ENCODE data around the gene RBM8A.
A peak's percentile ranks its signal among the peaks of the same experiment; 100 is the strongest.

RBM8A gene

DNA sequence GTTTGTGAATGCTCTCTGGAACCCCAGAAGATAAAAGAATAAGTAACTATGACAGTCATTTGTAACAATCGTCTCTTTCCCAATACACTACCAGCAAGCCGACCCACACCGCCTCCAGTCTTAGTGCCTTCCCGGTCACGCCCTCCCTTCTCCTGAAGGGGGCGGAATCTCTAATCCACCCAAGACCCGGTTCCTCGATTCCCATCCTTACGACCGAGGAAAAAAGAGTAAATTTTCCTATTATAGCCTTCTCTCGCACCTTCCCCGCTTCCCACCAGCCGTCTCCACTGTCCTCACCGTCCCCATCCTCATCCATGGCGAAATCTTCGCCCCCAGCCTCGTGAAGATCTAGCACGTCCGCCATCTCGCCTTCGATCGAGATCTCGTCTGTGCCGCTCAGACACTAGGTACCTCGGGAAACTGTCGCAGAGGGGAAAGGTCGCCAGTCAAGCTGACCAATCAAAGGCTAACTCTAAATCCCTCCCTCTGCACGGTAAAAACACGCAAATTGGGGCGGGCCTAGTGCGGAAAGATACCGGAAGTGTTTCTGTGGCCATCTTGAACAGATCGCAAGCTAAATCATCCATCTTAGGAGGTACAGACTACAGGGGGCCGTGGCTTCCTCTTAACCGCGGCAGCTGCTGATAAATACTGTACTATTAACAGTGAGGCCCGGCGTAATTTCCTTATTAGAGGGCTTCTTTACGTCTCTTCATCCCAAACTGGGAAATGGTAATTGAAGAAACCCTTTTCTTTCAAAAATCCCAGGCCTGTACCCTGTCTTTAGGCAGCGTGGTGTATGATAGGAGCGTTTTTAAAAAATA lies at the start of gene RBM8A:
Gene RBM8A (minus strand): TSS at position 422 of the 824 bp plus-strand sequence. CDS start 58 bp downstream, at position 364.
- peak; percentile 100 for DNase-seq

DNA sequence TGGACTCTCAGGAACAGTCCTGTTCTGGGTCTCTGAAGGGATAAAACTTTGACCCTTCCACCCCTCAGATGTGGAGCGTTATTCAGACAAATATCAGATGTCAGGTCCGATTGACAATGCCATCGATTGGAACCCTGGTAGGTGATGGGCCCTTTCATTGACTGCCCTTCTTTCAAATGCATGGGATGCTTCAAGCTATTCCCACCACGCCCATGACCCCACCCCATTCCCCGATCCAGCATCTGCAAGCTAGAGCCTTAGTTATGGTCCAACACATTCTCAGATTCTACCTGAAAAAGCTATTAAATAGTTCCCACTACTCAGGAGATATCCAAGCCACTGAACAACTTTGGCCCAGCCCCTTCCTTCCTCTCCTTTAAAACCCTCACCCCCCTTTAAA lies 49.7 kb upstream of the RBM8A start:
- no peak for DNase-seq

DNA sequence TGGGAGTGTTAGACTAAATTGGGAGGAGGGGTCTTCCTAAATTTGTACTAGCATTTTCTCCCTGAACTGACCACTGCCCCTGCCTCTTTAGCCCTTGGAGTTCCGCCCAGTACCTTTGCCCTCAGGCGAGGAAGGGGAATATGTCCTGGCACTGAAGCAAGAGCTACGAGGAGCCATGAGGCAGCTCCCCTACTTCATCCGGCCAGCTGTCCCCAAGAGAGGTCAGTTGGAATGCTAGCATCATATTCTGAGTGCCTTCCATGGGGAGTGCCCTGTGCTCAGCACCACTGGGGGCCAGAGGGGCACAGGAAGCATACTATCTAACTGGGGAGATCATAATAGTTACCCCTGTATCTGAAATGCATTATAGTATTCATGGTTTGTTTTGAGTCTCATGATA lies 47.9 kb upstream of the RBM8A start:
- no peak for DNase-seq

- DNase-seq: no peak
Measured at GRCh38 chr1:145974721-145975120, 47.4 kb upstream of the RBM8A start.

GRCh38 chr1:145972580-145972979 lies 45.3 kb upstream of the RBM8A start:
- no peak for DNase-seq

GRCh38 chr1:145967288-145967687 lies 40.0 kb upstream of the RBM8A start:
- no peak for DNase-seq

DNA sequence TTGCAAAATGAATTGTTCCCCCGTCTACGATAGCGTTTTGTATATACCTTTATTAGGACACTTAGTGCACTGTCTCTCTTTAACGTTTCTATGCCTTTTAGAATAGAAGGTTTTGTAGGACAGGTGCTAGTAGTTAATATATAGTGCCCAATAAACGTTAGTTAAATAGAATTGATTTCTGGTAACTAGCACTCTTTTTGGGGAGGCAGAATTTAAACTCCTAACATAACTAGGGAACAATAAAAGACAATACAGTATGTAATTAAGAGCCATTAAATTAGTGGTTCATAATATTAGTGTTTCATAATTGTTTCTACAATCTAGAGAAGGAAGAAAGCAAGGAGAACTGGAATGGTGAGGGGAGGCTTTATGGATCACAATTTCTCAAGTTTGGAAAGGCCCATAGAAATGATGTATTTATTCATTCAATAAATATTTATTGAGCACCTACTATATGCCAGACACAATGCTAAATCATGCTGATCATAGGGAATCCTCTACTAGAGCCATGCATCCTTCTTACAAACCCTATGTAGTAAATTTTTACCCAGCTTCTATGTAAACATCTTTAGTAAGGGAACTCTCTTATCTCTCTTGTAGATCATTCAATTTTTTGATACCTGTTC lies 37.9 kb upstream of the RBM8A start:
- DNase-seq: no peak

DNA sequence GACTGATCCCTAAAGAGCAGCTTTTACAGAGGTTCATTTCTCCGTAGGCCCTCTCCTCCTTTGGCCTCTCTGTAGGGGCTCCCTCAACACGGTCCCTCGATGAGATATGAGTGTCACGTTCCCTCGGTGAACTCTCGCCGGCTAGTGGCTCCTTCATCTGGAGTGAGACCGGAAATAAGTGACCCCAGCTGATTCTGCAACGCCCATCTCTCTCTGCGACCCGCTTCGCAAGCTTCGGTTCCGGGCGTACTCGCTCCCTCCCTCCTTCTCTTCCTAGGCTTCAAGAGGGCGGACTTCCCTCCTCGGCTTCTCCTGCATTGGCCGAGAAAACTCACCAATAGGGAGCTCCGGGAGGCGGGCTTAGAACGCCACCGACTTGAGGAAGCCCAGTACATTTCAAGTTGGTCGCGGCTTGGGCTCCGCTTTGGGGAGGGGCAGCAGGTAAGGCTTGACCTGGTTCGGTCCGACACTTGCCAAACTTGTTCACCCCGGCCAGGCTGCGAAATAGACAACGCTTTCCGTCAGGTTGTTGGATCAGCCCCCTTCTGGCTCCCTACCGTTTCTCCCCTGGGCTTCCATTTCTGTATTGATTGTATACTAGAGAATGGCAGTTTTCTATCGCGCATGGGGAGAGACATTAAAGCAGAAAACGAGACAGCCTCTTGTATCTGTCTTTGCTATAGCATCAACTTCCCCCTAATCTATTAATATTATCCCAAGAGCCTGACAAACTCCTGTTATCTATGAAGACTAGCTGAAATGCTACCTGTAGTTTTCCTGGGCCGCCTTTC lies 37.2 kb upstream of the RBM8A start, which contains the start of the genes ANKRD34A and POLR3GL:
Gene ANKRD34A (minus strand): TSS at position 248 of the 791 bp plus-strand sequence. CDS start 2,816 bp downstream, outside the sequence.
Gene POLR3GL (plus strand): TSS at position 363 of the 791 bp plus-strand sequence. CDS start 10,176 bp downstream, outside the sequence.
- peak; percentile 87 for DNase-seq

DNA sequence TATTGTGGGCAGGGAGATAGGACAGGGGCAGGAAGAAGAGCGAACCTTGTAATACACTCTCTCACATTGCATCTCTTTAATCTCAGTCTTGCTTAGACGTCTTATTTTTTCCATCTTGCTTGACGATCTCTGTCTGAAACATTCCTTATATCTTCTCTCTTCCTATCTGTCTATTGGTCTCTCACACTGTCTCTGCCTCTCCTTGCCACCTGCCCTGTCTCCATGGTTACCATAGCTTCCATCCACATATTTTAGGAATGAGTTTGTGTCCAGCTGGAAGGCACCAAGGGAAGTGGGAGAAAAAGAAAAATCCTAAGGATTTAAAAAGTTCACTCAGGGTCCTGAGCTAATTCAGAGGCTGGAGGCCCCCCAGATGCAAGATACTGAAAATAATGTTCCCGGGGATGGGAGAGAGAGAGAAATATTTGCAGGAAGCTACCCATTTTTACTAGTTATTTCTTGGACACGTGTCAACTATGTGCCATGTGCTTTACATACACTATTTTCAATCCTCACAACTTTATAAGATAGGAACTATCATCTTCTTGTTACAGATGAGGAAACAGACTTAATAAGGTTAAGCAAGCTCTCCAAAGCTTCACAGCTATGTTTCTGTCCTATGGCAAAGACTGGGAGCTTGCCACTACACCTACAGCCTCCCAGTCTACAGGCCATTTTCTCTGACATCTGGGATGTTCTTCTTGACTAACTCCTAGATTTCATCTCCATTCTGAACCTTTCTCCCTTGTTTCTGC lies 36.2 kb upstream of the RBM8A start:
- no peak for DNase-seq

- DNase-seq: no peak
Measured at GRCh38 chr1:145962157-145963102, 35.1 kb upstream of the RBM8A start.

- no peak for DNase-seq
Measured at GRCh38 chr1:145961425-145962156, 34.3 kb upstream of the RBM8A start.

- DNase-seq: no peak
Measured at GRCh38 chr1:145961109-145961424, 33.8 kb upstream of the RBM8A start.

DNA sequence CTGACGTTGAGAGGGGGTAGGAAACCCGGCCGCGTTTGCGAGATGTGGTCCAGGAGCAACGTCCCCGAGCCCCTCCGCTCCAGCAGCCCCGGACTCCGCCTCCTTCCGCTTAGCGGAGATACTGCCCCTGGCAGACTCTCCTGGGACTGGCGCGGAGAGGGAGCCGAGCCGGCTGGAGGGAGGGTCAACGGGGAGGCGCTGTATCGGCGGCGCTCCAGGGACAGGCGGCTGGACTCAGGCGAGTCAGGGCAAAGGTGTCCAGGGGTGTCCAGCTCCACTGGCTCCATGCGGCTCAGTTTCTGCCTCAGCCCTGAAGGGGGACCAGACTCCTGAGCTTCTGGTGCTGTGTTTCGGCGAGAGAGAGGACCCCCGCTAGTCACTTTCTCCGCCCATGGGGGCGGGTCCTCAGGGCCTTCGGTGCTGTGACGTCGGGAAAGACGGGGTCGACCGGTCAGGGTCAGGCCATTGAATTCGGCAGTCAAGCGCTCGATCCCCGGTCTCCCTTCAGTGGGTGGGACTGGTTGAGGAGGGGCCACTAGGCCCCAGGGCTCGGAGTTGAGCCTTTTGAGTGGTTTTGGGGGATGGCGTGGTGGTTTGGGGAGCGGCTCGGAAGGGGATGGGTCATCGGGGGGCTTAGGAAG lies 33.3 kb upstream of the RBM8A start:
- peak; percentile 21 for DNase-seq

GRCh38 chr1:145959957-145960467 lies 32.7 kb upstream of the RBM8A start:
- no peak for DNase-seq

- no peak for DNase-seq
Measured at GRCh38 chr1:145959333-145959732, 32.0 kb upstream of the RBM8A start.

- DNase-seq: no peak
Measured at GRCh38 chr1:145958734-145959133, 31.4 kb upstream of the RBM8A start.

- peak; percentile 93 for DNase-seq
Measured at GRCh38 chr1:145957443-145958319, 30.4 kb upstream of the RBM8A start, which contains the start of gene LIX1L. Gene LIX1L, minus strand, starts transcription at chr1:145958017. Its CDS starts 90 bp downstream, at chr1:145957927.

- DNase-seq: no peak
Measured at GRCh38 chr1:145956781-145957442, 29.6 kb upstream of the RBM8A start.
